DMS79 (cell line): ENCODE measurements around the gene OR8S1.

Experiments used
- DNase-seq: peaks from one replicate; lab custom pipeline; 2025; lab: John Stamatoyannopoulos, UW

OR8S1 gene

GRCh38 chr12:48556631-48557030 is 31.2 kb downstream of the OR8S1 start:
- no peak for DNase-seq

GRCh38 chr12:48557919-48558318 is 32.5 kb downstream of the OR8S1 start:
- no peak for DNase-seq

DNA sequence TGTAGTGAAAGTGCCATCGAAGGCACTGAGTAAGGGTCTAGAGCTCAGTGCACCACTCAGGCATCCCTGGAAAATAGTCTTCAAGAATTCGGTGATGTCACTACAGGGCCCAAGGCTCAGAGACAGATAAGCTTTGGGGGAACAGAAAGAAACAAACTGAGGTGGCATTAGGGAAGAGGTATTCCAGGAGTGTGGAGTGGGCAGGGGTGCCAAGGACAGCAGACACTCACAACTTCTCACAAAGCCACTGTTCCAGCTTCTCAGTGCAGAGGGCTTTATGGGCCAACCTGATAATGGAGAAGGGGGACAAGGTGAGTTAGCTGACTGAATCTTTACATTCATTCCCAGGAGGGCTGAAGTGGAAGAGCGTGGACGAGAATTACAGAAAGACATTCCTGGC is 42.3 kb downstream of the OR8S1 start:
- no peak for DNase-seq

GRCh38 chr12:48569946-48570345 is 44.5 kb downstream of the OR8S1 start, which contains the start of gene LALBA:
Gene LALBA (minus strand): TSS chr12:48570046. CDS start chr12:48570020, 26 bp downstream.
- no peak for DNase-seq

- no peak for DNase-seq
Observed at GRCh38 chr12:48572326-48572725, 46.9 kb downstream of the OR8S1 start.
